HepG2 (cell line): ENCODE measurements around the gene TXNDC2. TPM values are rescaled to one million over a fixed set of nuclear protein-coding genes. Genes with fewer than 3 reads are reported as not detected.

Experiments used
- CHD2 ChIP-seq: IDR thresholded peaks from 2 replicates; pipeline ENCODE4 v1.6.1; 2011; ENCODE audit warnings: low read depth, low read length, improper control_type of control experiment
- ETV5 ChIP-seq: IDR thresholded peaks from 2 replicates; pipeline ENCODE4 v1.6.1; 2018; ENCODE audit warnings: missing biosample characterization, missing genetic modification reagents, inconsistent platforms, borderline replicate concordance
- HNRNPLL ChIP-seq: fragments of 200-400 bp; formaldehyde crosslinking; IDR thresholded peaks from 2 replicates; pipeline ENCODE4 v1.6.1; 2017; ENCODE audit warnings: mild to moderate bottlenecking, low read depth, low read length; ENCODE audit not compliant: poor library complexity, severe bottlenecking
- MTF1 ChIP-seq: sonication (generic); formaldehyde crosslinking; IDR thresholded peaks from 2 replicates; pipeline ENCODE4 v1.5.0; 2020; ENCODE audit warnings: missing genetic modification reagents
- PCBP2 ChIP-seq: fragments of 200-400 bp; formaldehyde crosslinking; optimal IDR thresholded peaks from 2 replicates; pipeline ENCODE3; 2018; ENCODE audit warnings: low read length, low read depth; ENCODE audit not compliant: poor library complexity, severe bottlenecking
- PRMT3 ChIP-seq: sonication (generic); formaldehyde crosslinking; IDR thresholded peaks from 2 replicates; pipeline ENCODE4 v1.8.1; 2022; ENCODE audit warnings: low read depth, mild to moderate bottlenecking, moderate library complexity, missing genetic modification reagents, borderline replicate concordance
- RFX3 ChIP-seq: IDR thresholded peaks from 2 replicates; pipeline ENCODE4 v1.6.1; 2016; ENCODE audit warnings: missing biosample characterization, missing genetic modification reagents
- TARDBP ChIP-seq: sonication (generic); formaldehyde crosslinking; IDR thresholded peaks from 2 replicates; pipeline ENCODE4 v1.8.0; 2022; ENCODE audit warnings: mild to moderate bottlenecking, missing genetic modification reagents
- U2AF1 ChIP-seq: fragments of 200-400 bp; formaldehyde crosslinking; optimal IDR thresholded peaks from 2 replicates; pipeline ENCODE3; 2017; ENCODE audit warnings: mild to moderate bottlenecking, low read depth, low read length
- ZC3H4 ChIP-seq: sonication (generic); formaldehyde crosslinking; IDR thresholded peaks from 2 replicates; pipeline ENCODE4 v1.4.0; 2020; ENCODE audit warnings: missing genetic modification reagents, borderline replicate concordance
- ZKSCAN1 ChIP-seq: fragments of 150-350 bp; IDR thresholded peaks from 2 replicates; pipeline ENCODE4 v1.6.1; 2014; ENCODE audit warnings: low read length
- ZNF326 ChIP-seq: sonication (generic); formaldehyde crosslinking; IDR thresholded peaks from 2 replicates; pipeline ENCODE4 v1.4.0; 2020; ENCODE audit warnings: missing genetic modification reagents, borderline replicate concordance
- ZNF589 ChIP-seq: sonication (generic); formaldehyde crosslinking; conservative IDR thresholded peaks from 2 replicates; pipeline ENCODE4 v1.8.0; 2022; ENCODE audit warnings: mild to moderate bottlenecking, moderate library complexity, missing genetic modification reagents
- ZNF7 ChIP-seq: IDR thresholded peaks from 2 replicates; pipeline ENCODE4 v1.6.1; 2016; ENCODE audit warnings: missing biosample characterization, missing genetic modification reagents
- ZSCAN9 ChIP-seq: IDR thresholded peaks from 2 replicates; pipeline ENCODE4 v1.6.1; 2016; ENCODE audit warnings: borderline replicate concordance
- polyA plus RNA-seq, 8 experiments: library from polyadenylated mRNA; depleted of rRNA in 3 of 8; stranded (reverse) in 7 of 8; unstranded in 1 of 8; fragments of >200 nt; fragmentation: Illumina TruSeq in 4 of 8; extraction: Trizol in 4 of 8; gene quantifications; 2 replicates each; pipeline versions ENCODE4 v1.2.1 to v1.2.3, GENCODE V29; 2011 to 2016; ENCODE audit warnings: low read depth in 4 of 8, missing spikeins in 1 of 8, mixed read lengths in 1 of 8; ENCODE audit not compliant: insufficient read depth in 1 of 8
- total RNA-seq, 5 experiments: library from RNA; depleted of rRNA; stranded (reverse); fragments of >200 nt; fragmentation: Illumina TruSeq; extraction: Trizol; gene quantifications; 2 replicates each; pipeline ENCODE4 v1.2.3, GENCODE V29; 2016; ENCODE audit warnings: low read depth in 1 of 5
- TF ChIP-seq, protein P1 (sequence below): sonication (generic); formaldehyde crosslinking; IDR thresholded peaks from 2 replicates; pipeline ENCODE4 v1.9.0; 2021; ENCODE audit warnings: missing genetic modification reagents, borderline replicate concordance
- TF ChIP-seq, protein P2 (sequence below): conservative IDR thresholded peaks from 2 replicates; pipeline ENCODE4 v1.6.1; 2018; ENCODE audit warnings: missing genetic modification reagents
- TF ChIP-seq, protein P3 (sequence below): sonication (generic); formaldehyde crosslinking; IDR thresholded peaks from 2 replicates; pipeline ENCODE4 v1.4.0; 2020; ENCODE audit warnings: mild to moderate bottlenecking, low read depth, missing genetic modification reagents
- TF ChIP-seq, protein P4 (sequence below): sonication (generic); formaldehyde crosslinking; IDR thresholded peaks from 2 replicates; pipeline ENCODE4 v1.5.0; 2020; ENCODE audit warnings: missing genetic modification reagents
- TF ChIP-seq, protein P5 (sequence below): sonication (generic); formaldehyde crosslinking; IDR thresholded peaks from 2 replicates; pipeline ENCODE4 v1.8.1; 2023; ENCODE audit warnings: mild to moderate bottlenecking, missing genetic modification reagents, borderline replicate concordance

Gene TXNDC2
- total and polyA plus RNA-seq, 2 of the 13 experiments (the other 11 are each of a cell fraction or from before 2014, with no cell fraction given) = not detected

DNA sequence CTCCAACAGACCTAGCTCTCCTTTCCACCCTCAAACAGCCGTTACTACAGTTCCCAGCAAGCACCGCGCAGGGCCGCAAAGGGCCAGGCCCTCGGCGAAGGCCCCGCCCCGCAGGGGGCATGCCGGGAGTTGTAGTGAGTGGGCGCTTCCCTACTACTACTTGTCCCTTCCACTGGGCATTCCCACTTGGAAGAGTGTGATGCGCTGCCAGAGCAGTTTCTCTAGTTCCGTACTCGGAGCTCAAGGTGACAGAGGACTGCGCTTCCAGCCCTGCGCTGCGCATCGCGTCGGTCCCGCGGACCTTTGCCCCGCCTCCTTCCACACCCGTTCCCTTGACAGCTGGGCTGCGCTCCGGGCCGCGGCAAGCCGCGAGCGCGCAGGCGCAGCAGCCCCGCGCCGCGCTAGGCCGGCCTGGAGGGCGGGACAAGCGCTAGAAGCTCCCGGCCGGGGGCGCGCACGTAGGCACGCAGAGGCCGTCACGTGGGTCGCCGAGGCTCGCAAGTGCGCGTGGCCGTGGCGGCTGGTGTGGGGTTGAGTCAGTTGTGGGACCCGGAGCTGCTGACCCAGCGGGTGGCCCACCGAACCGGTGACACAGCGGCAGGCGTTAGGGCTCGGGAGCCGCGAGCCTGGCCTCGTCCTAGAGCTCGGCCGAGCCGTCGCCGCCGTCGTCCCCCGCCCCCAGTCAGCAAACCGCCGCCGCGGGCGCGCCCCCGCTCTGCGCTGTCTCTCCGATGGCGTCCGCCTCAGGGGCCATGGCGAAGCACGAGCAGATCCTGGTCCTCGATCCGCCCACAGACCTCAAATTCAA lies 28.0 kb downstream of the TXNDC2 start, which contains the start of gene VAPA (continued):
- no peak for TF ChIP-seq ZKSCAN1
- TF ChIP-seq HNRNPLL = peak; percentile 74
- no peak for TF ChIP-seq PRMT3
- TF ChIP-seq, protein P1, sequence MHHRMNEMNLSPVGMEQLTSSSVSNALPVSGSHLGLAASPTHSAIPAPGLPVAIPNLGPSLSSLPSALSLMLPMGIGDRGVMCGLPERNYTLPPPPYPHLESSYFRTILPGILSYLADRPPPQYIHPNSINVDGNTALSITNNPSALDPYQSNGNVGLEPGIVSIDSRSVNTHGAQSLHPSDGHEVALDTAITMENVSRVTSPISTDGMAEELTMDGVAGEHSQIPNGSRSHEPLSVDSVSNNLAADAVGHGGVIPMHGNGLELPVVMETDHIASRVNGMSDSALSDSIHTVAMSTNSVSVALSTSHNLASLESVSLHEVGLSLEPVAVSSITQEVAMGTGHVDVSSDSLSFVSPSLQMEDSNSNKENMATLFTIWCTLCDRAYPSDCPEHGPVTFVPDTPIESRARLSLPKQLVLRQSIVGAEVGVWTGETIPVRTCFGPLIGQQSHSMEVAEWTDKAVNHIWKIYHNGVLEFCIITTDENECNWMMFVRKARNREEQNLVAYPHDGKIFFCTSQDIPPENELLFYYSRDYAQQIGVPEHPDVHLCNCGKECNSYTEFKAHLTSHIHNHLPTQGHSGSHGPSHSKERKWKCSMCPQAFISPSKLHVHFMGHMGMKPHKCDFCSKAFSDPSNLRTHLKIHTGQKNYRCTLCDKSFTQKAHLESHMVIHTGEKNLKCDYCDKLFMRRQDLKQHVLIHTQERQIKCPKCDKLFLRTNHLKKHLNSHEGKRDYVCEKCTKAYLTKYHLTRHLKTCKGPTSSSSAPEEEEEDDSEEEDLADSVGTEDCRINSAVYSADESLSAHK = no peak
- TF ChIP-seq, protein P2, sequence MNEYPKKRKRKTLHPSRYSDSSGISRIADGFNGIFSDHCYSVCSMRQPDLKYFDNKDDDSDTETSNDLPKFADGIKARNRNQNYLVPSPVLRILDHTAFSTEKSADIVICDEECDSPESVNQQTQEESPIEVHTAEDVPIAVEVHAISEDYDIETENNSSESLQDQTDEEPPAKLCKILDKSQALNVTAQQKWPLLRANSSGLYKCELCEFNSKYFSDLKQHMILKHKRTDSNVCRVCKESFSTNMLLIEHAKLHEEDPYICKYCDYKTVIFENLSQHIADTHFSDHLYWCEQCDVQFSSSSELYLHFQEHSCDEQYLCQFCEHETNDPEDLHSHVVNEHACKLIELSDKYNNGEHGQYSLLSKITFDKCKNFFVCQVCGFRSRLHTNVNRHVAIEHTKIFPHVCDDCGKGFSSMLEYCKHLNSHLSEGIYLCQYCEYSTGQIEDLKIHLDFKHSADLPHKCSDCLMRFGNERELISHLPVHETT = no peak
- TF ChIP-seq ZNF589 = no peak
- TF ChIP-seq, protein P3, sequence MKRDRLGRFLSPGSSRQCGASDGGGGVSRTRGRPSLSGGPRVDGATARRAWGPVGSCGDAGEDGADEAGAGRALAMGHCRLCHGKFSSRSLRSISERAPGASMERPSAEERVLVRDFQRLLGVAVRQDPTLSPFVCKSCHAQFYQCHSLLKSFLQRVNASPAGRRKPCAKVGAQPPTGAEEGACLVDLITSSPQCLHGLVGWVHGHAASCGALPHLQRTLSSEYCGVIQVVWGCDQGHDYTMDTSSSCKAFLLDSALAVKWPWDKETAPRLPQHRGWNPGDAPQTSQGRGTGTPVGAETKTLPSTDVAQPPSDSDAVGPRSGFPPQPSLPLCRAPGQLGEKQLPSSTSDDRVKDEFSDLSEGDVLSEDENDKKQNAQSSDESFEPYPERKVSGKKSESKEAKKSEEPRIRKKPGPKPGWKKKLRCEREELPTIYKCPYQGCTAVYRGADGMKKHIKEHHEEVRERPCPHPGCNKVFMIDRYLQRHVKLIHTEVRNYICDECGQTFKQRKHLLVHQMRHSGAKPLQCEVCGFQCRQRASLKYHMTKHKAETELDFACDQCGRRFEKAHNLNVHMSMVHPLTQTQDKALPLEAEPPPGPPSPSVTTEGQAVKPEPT (CRISPR knock-in tag) = peak; percentile 72; the same call in 1 of the 2 replicates
- TF ChIP-seq, protein P4, sequence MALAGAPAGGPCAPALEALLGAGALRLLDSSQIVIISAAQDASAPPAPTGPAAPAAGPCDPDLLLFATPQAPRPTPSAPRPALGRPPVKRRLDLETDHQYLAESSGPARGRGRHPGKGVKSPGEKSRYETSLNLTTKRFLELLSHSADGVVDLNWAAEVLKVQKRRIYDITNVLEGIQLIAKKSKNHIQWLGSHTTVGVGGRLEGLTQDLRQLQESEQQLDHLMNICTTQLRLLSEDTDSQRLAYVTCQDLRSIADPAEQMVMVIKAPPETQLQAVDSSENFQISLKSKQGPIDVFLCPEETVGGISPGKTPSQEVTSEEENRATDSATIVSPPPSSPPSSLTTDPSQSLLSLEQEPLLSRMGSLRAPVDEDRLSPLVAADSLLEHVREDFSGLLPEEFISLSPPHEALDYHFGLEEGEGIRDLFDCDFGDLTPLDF = peak; percentile 54; the same call in 1 of the 2 replicates
- TF ChIP-seq ZNF7 (CRISPR knock-in tag) = no peak
- TF ChIP-seq ZSCAN9 (CRISPR knock-in tag) = peak; percentile 64
- TF ChIP-seq, protein P5, sequence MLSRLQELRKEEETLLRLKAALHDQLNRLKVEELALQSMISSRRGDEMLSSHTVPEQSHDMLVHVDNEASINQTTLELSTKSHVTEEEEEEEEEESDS (CRISPR knock-in tag) = 0 out of 2 replicates have a peak, but pooled peaks have one; percentile 19
- peak; percentile 31; the same call in 1 of the 2 replicates for TF ChIP-seq ETV5 (CRISPR knock-in tag)
- TF ChIP-seq MTF1 = no peak
- no peak for TF ChIP-seq TARDBP (CRISPR knock-in tag)
- TF ChIP-seq ZNF326 (CRISPR knock-in tag) = no peak
- no peak for TF ChIP-seq RFX3 (CRISPR knock-in tag)
- no peak for TF ChIP-seq U2AF1
- TF ChIP-seq CHD2 = no peak
- TF ChIP-seq PCBP2 = no peak
- TF ChIP-seq ZC3H4 (CRISPR knock-in tag) = no peak
